Measurements from ENCODE around the gene SAP30BP. TPM values are rescaled to one million over a fixed set of nuclear protein-coding genes. Genes with fewer than 3 reads are reported as not detected.
A peak's percentile ranks its signal among the peaks of the same experiment; 100 is the strongest.

The SAP30BP gene
- total RNA-seq, 1 experiment from 2014 or later: 80.3 TPM

- ChIA-PET POLR2A (ENCODE audit: unreplicated experiment) (interaction anchor here (0.5 to 1.9 kb wide), 10 partner anchors 15 to 283 kb away, joined by 3 to 18 read pairs (median 4); no protein-coding TSS in a partner anchor), CTCF (interaction anchor here (0.6 to 2.5 kb wide), 4 partner anchors 10 to 52 kb away, joined by 3 to 9 read pairs (median 4); no protein-coding TSS in a partner anchor)
- Histone ChIP-seq H3K27me3 (ENCODE audit: insufficient read depth, low read depth) (no peaks in the 10 kb centered on the region), H3K27ac (peak overlapping the region; percentile 38), H3K4me3 (peak overlapping the region; percentile 96), H3K9me2 (ENCODE audit: insufficient read depth) (no peaks in the 10 kb centered on the region), H3K79me2 (ENCODE audit: low read depth) (peaks cover 45% of the 10 kb centered on the region), H3K4me1 (replicated peaks; ENCODE audit: insufficient read depth) (peaks cover 28% of the 10 kb centered on the region), H3F3A (ENCODE audit: insufficient read depth, low read depth) (peaks cover 31% of the 10 kb centered on the region), H4K20me1 (ENCODE audit: insufficient read depth) (peaks cover 26% of the 10 kb centered on the region), H3K4me2 (peak overlapping the region; percentile 76), H3K36me3 (ENCODE audit: low read depth) (peaks cover 21% of the 10 kb centered on the region), H3K9me3 (ENCODE audit: insufficient read depth, low read depth) (no peaks in the 10 kb centered on the region), H2AFZ (no peak overlapping the region)
- TF ChIP-seq, protein P1, sequence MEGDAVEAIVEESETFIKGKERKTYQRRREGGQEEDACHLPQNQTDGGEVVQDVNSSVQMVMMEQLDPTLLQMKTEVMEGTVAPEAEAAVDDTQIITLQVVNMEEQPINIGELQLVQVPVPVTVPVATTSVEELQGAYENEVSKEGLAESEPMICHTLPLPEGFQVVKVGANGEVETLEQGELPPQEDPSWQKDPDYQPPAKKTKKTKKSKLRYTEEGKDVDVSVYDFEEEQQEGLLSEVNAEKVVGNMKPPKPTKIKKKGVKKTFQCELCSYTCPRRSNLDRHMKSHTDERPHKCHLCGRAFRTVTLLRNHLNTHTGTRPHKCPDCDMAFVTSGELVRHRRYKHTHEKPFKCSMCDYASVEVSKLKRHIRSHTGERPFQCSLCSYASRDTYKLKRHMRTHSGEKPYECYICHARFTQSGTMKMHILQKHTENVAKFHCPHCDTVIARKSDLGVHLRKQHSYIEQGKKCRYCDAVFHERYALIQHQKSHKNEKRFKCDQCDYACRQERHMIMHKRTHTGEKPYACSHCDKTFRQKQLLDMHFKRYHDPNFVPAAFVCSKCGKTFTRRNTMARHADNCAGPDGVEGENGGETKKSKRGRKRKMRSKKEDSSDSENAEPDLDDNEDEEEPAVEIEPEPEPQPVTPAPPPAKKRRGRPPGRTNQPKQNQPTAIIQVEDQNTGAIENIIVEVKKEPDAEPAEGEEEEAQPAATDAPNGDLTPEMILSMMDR (conservative IDR thresholded peaks at IDR 0.05): no peak
- no peak for TF ChIP-seq EZH2 (IDR thresholded peaks at IDR 0.05; ENCODE audit: low read depth)
- intact Hi-C loops (cut with micrococcal nuclease; ENCODE audit: unreplicated experiment): loop anchor here (1.0 kb wide), 4 partner anchors 15 to 43 kb away; no protein-coding TSS in a partner anchor
- BruUV-seq (replicated peaks): TSS peak; percentile 89
- DNase-seq: no peak
These were observed 55.5 kb downstream of the SAP30BP start for GRCh38 chr17:75722542-75723095.

GRCh38 chr17:75723171-75723930, 56.2 kb downstream of the SAP30BP start:
- POLR2A ChIA-PET (ENCODE audit: unreplicated experiment): interaction anchor here (0.5 to 1.0 kb wide), 8 partner anchors 14 to 193 kb away, joined by 3 to 7 read pairs (median 4); no protein-coding TSS in a partner anchor
- Histone ChIP-seq H3K4me3 (peak overlapping the region; percentile 96), H3K4me1 (replicated peaks; ENCODE audit: insufficient read depth) (peaks cover 28% of the 10 kb centered on the region), H3K79me2 (ENCODE audit: low read depth) (peaks cover 45% of the 10 kb centered on the region), H2AFZ (no peak overlapping the region), H3K9me3 (ENCODE audit: insufficient read depth, low read depth) (no peaks in the 10 kb centered on the region), H4K20me1 (ENCODE audit: insufficient read depth) (peaks cover 26% of the 10 kb centered on the region), H3F3A (ENCODE audit: insufficient read depth, low read depth) (peaks cover 31% of the 10 kb centered on the region), H3K27me3 (ENCODE audit: insufficient read depth, low read depth) (no peaks in the 10 kb centered on the region), H3K36me3 (ENCODE audit: low read depth) (peaks cover 25% of the 10 kb centered on the region), H3K27ac (peak overlapping the region; percentile 37), H3K9me2 (ENCODE audit: insufficient read depth) (no peaks in the 10 kb centered on the region), H3K4me2 (peak overlapping the region; percentile 76)
- peak; percentile 92 to 94 for DNase-seq
- CTCF ChIA-PET: interaction anchor here (0.5 to 1.7 kb wide), 2 partner anchors 39 to 44 kb away, joined by 3 to 5 read pairs; no protein-coding TSS in a partner anchor
- no TSS peak for BruUV-seq (replicated peaks)
- TF ChIP-seq, protein P1 (conservative IDR thresholded peaks at IDR 0.05): no peak
- TF ChIP-seq EZH2 (IDR thresholded peaks at IDR 0.05; ENCODE audit: low read depth): no peak
- intact Hi-C loops (cut with micrococcal nuclease; ENCODE audit: unreplicated experiment): loop anchor here (1.0 kb wide), 4 partner anchors 16 to 44 kb away; no protein-coding TSS in a partner anchor

Measured in PC-9 (cell line).